GM12875 (cell line): ENCODE measurements around the gene THOC2.

Experiments used
- H3K4me3 ChIP-seq: one replicate; pipeline ENCODE4 v1.5.1; 2011; ENCODE audit warnings: low read depth, low read length, control low read depth
- CTCF ChIP-seq: IDR thresholded peaks from 2 replicates; pipeline ENCODE4 v1.5.1; 2011; ENCODE audit warnings: low read depth, mild to moderate bottlenecking, control low read depth, inconsistent platforms, low read length, moderate library complexity, borderline replicate concordance; ENCODE audit not compliant: insufficient read depth

Gene THOC2

DNA sequence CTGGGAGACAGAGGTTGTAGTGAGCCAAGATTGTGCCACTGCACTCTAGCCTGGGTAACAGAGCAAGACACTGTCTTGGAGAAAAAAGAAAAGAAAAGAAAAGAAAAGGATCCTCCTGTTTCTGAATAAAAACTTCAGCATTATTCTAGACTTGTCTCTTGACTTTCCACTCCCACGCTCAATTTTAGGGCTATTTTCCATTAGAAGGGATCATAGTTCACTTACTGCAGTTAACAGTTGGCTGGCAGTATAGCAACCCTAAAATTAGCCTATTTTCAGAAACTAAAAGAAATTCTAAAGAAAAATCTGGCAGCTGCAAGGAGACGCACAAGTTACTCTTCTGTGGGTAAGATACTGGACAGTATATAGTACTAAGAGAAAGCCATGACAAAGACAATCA, 28.1 kb downstream of the THOC2 start:
- no peak overlapping the region for H3K4me3 ChIP-seq
- TF ChIP-seq CTCF, result no peak

DNA sequence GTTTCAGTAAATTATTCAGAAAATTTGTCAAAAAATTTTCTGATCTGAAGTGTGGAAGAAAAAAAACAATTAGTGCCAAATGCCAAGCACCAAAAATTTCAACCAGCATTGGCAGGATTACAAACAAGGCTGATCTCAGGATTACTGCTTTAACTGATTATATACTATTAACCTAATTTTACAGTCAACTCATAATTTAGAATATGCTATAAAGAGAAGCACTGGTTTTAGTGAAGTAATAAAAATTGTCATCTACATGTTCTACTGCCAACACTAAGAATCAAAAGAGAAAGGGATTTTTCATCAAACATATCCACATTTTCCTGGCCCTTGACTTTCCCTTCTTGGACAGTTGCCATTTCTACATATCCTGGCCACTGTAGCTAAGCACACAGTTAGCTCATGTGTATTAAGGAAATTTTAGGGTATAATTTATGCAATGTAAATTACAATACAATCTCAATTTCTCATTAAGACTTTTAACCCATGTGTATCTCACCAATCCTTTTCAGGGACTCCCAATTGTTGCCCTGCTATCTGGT, 33.8 kb downstream of the THOC2 start:
- H3K4me3 ChIP-seq, result no peak overlapping the region
- no peak for TF ChIP-seq CTCF

GRCh38 chrX:123696334-123696733, 36.5 kb downstream of the THOC2 start:
- TF ChIP-seq CTCF, result no peak
- H3K4me3 ChIP-seq, result no peak overlapping the region

DNA sequence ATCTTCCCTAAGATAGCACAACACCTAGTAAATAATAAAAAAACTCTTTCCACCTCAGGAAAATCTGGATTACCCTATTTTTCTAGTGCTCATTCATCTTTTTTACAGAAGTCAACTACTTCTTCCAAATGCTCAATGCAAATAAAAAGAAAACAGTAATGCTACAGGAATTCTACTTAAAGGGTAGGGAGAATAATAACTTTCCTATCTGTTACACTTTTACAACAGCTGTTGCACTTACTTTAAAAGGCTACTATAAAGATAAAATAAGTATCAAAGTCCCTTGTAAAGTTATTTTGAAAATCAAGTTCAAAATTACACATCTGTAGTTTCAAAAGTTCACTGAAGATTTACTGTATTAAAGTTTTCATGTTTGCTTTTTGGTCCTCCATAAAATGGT, 37.6 kb downstream of the THOC2 start:
- no peak for TF ChIP-seq CTCF
- H3K4me3 ChIP-seq, result no peak overlapping the region

DNA sequence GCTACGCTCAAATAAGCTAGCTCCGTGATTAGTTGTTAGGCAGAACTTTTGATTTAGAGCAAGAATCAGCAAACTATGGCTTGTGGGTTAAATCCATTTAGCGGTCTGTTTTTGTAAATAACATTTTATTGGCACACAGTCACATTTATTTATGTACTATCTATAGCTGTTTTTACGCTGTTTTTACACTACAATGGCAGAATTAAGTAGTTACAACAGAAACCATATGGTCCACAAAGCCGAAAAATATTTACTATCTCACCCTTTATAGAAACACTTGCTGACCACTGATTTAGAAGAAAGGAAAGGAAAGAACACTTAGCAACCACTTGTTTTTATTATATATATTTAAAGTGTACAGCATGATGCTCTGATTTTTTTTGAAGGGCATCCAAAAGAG, 41.1 kb downstream of the THOC2 start:
- TF ChIP-seq CTCF, result no peak

DNA sequence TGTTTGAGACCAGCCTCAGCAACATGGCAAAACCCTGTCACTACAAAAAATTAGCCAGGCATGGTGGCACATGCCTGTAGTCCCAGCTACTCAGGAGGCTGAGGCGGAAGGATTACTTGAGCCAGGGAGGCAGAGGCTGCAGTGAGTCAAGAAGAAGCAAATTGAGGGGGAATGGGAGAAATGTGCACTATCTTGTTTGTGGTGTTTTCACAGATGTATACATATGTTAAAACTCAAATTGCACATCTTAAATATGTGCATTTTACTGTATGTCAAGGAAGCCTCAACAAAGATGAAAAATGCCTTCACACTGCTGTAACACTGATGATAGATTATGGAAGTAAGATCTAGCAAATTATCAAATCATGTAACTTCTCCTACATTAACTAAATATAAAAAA, 44.3 kb downstream of the THOC2 start:
- no peak for TF ChIP-seq CTCF
- no peak overlapping the region for H3K4me3 ChIP-seq

More for the DNA sequence above, 41.1 kb downstream of the THOC2 start:
- no peak overlapping the region for H3K4me3 ChIP-seq

DNA sequence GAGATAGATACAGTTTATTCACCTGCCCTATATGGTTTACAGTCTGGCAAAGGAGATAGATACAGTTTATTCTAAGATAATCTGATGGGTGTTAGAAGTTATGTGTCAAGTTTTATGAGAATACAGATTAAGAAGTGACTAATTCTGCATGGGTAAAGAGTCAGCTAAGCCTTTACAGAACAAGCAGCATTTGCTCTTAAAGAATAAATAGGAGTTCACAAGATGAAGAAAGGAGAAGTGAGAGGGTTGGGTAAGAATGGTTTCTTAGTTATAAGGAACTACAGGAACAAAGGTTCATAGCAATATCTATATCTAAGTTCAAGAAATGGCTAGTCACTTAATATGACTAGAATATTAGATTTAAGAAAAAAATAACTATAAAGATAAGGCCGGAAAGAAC, 47.6 kb downstream of the THOC2 start:
- no peak overlapping the region for H3K4me3 ChIP-seq
- TF ChIP-seq CTCF, result no peak
